HG02885 (cell line): ENCODE results near the gene IRF9.

Experiments
- ATAC-seq: cut with Tn5 transposase; IDR thresholded peaks from one replicate; pipeline ENCODE4 v1.9.1; 2021; ENCODE audit warnings: mild to moderate bottlenecking; ENCODE audit not compliant: unreplicated experiment, poor library complexity

Gene IRF9

GRCh38 chr14:24130717-24131548 lies 30.1 kb upstream of the IRF9 start:
- no peak for ATAC-seq

DNA sequence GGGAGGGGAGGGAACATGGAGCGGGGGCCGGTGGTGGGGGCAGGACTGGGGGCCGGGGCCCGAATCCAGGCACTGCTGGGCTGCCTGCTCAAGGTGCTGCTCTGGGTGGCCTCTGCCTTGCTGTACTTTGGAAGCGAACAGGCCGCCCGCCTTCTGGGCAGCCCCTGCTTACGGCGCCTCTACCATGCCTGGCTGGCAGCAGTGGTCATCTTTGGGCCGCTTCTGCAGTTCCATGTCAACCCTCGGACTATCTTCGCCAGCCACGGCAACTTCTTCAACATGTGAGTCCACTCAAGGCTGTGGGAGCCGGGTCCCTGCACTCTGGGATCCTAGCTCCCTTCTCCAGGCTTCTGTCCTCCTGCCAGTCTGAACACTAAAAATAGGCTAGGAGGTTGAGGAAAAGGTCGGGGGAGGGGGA lies 29.5 kb upstream of the IRF9 start:
- no peak for ATAC-seq

DNA sequence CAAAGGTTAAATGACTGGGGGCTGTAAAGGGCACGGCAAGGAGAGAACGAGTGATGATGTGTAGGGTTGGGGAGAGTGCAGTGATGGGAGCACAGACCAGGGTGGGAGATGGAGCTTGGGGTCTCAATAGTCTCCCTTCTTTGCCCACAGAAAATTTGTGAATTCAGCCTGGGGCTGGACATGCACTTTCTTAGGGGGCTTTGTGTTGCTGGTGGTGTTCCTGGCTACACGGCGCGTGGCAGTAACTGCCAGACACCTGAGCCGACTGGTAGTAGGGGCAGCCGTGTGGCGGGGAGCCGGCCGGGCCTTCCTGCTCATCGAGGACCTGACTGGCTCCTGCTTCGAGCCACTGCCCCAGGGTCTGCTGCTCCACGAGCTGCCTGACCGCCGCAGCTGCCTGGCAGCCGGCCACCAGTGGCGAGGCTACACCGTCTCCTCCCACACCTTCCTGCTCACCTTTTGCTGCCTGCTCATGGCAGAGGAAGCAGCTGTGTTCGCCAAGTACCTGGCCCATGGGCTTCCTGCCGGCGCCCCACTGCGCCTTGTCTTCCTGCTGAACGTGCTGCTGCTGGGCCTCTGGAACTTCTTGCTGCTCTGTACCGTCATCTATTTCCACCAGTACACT lies 28.9 kb upstream of the IRF9 start:
- ATAC-seq: no peak

DNA sequence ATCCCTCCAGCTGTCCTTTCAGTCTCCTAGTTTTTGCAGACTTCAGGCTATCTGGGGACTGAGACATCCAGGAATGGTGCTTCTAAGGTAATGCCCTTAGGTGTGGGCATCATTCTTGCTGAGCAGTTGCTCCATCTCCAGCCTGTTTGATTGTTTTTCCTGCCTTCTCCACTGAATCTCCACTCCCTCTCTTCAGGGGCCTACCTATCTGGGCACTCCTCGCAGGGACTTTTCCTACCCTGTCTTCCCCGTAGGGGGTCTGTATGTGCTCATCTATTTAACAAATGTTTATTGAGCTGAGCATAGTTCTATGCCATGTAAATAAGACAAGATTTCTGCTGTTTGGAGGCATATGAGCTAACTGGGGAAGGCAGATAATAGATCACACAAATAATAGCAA lies 28.1 kb upstream of the IRF9 start:
- ATAC-seq: no peak

DNA sequence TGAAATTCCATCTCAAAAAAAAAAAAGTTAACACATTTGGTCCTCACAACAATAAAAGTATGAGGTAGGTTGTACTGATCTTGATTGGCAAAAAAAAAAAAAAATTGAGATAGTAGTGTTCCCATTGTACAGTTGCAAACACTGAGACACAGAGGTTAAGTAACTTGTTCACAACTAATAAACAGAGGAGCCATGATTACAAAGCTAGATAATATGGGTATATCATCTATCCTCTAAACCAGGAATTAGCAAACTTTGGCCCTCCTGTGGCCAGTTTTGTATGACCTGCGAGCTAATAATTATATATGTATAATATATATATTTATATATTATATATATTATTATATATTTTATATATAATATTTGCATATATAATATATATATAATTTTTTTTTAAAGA lies 27.3 kb upstream of the IRF9 start:
- no peak for ATAC-seq

- ATAC-seq: peak; percentile 1
Observed at GRCh38 chr14:24135584-24135833, 25.6 kb upstream of the IRF9 start.

DNA sequence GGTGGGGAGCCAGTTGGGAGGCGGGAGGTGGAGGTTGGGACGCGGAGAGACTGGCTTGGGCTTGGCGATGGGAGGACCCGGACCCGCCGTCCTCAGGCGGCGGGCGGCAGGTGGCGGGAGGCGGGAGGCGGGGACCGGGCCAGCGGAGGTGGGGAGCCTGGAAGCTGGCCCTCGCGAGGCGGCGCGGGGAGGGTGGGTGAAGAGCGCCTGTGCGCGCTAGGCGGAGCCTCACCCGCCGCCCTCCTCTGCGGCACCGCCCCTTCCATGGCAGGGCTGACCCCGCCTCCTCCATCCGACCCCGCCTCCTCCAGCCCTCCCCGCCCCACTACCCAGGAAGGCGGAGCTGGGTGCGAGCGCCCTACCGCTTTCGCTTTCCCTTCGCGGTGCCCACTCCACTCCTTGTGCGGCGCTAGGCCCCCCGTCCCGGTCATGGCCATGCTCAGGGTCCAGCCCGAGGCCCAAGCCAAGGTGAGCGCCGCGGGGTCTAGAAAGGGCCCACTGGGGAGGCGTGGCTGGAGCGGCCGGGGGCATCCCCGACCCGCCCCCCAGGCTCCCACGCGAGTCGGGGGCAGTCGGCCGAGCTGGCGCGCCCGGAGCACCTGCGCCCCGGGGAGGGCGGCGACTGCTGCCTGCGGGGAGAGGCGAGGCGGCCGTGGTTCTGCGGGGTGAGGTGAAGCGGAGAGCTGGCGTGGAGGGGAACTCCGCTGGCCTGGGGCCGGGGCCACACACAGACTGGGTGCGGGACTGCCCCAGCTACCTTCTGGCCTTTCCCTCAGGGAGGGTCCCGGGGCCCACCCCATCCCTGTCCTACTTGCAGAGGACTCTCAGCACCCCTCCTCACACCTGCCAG lies 25.0 kb upstream of the IRF9 start, which contains the start of gene PSME1:
PSME1 (plus strand) TSS at position 361 of the 850 bp plus-strand sequence; CDS start at position 430, 69 bp downstream.
- peak; percentile 89 for ATAC-seq

GRCh38 chr14:24136684-24137528 lies 24.2 kb upstream of the IRF9 start:
- no peak for ATAC-seq

DNA sequence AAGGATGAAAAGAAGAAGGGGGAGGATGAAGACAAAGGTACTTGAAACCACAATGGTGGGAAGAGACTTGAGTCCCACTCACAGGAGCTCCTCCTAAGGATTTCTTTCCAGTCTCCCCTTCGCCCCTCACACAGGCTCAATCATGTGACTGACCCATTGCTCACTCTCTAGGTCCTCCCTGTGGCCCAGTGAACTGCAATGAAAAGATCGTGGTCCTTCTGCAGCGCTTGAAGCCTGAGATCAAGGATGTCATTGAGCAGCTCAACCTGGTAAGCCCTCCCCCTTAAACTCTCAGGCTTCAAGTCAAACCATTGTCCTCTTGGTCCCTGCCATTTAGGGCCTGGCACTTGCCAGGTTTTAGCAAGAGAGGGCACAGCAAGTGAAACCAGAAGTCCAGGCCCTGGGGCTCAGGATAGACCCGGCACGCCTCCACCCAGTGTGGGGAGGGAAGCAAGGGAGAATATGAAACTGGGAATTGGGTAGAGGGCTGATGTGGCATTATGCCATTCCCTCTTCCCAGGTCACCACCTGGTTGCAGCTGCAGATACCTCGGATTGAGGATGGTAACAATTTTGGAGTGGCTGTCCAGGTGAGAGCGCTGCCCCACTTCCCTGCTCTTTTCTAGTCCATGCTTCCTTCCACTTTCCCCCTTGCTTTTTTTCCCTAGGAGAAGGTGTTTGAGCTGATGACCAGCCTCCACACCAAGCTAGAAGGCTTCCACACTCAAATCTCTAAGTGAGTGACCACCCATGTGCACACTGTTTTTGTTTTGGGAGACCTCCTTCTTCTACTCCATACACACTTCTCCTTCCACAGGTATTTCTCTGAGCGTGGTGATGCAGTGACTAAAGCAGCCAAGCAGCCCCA lies 23.3 kb upstream of the IRF9 start:
- no peak for ATAC-seq

DNA sequence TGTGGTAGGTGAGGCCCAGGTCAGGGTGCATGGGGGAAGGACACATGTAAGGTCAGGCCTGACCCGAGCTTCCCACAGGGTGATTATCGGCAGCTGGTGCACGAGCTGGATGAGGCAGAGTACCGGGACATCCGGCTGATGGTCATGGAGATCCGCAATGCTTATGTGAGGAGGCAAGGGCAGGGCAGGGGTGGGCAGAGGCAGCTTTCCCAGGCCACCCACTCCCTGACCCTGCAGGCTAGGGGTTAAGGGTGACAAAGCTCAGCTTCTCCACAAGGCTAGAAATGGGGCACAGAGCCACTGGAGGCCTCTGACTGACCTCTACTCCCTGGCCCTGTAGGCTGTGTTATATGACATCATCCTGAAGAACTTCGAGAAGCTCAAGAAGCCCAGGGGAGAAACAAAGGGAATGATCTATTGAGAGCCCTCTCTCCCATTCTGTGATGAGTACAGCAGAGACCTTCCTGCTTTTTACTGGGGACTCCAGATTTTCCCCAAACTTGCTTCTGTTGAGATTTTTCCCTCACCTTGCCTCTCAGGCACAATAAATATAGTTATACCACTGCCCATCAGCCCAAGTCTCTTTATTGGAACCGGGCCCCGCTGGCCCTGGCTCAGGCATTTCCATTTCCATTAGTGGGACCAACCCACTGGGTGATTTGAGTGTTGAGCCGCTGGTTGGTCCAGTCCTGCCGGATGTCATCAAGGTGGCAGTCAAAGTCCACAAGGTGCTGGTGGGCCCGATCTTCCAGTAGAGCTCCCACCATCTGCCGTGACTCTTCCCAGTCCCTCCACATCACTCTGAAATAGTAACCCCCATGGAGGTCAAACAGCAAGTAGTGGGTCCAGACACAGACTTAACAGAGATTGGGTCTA lies 22.4 kb upstream of the IRF9 start:
- no peak for ATAC-seq

- no peak for ATAC-seq
Observed at GRCh38 chr14:24139272-24139934, 21.7 kb upstream of the IRF9 start.

DNA sequence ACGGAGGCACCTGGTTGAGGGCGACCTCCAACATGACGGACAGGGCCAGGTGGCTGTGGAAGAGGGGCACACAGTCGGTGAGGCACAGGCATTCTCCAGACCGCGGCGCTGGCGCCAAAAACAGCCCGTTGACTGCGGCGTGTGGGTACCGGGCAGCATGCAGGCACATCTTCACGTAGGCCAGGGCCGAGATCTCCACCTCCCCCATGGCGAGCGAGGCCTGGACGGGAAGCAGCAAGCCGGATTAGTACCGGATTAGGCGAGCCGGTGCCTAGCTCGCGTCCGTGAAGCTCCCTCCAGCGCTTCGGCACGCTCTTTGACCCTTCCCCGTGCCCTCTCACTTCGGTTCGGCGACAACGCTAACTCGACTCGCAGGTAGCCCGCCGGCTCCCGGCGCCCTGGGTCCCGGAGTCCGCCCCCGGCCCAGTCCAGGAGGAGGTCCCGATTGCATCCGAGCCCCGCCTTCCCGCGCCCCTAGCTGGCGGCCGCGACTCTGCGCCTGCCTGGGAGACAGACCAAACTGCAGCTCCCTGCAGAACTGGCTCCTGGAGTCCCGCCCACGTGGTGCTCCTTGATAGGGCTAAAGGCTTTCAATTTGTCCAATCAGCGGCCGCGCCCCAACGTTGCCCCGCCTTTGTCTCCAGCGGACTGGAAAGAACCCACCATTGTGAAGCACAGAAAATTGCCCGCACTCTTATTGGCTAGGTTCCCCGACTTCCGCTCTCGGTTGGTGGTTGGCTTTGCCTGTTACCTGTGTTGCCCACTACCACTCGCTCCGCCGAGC lies 19.8 kb upstream of the IRF9 start, which contains the start of gene EMC9:
EMC9 (minus strand) TSS at position 495 of the 784 bp plus-strand sequence; CDS start at position 208, 287 bp downstream.
- ATAC-seq: peak; percentile 86

GRCh38 chr14:24143511-24143910 lies 17.6 kb upstream of the IRF9 start:
- no peak for ATAC-seq

- ATAC-seq: no peak
Observed at GRCh38 chr14:24144451-24144850, 16.6 kb upstream of the IRF9 start.

DNA sequence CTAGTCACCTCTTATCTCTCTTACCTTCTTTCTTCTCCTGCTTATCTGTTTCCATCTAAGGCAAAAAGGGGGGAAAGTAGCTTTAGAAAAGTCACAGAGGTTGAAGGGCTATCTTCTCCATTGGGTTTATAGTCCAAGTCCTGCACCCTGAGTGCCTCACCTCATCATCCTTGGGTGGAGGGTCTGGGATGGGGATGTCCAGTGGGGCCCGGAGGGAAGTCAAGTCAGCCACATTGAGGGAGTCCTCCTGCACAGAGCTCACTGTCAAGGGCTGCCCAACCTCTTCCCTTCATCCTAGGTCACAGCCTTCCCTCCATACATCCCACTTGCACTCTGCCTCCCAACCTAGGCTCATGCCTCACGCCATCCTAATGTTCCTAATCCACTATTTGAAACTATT lies 15.8 kb upstream of the IRF9 start:
- no peak for ATAC-seq

GRCh38 chr14:24145690-24146452 lies 15.2 kb upstream of the IRF9 start:
- ATAC-seq: no peak
